ENCODE data around the gene DEGS1.

GRCh38 chr1:224216382-224216781, 33.3 kb downstream of the DEGS1 start:
- no peak for TF ChIP-seq BHLHE40 (IDR thresholded peaks at IDR 0.05; ENCODE audit: low read depth, low read length)
- TF ChIP-seq CTCF (conservative IDR thresholded peaks at IDR 0.05; ENCODE audit: low read depth, low read length), result no peak
- no peak for TF ChIP-seq POLR2A (IDR thresholded peaks at IDR 0.05; ENCODE audit: low read depth, low read length)
- no peak for TF ChIP-seq RCOR1 (IDR thresholded peaks at IDR 0.05; ENCODE audit: insufficient replicate concordance, low read length)
- TF ChIP-seq CEBPB (IDR thresholded peaks at IDR 0.05; ENCODE audit: low read depth, low read length), result no peak
- TF ChIP-seq RFX5 (IDR thresholded peaks at IDR 0.05; ENCODE audit: low read depth, low read length), result no peak
- TF ChIP-seq MXI1 (IDR thresholded peaks at IDR 0.05; ENCODE audit: borderline replicate concordance, low read depth, low read length), result no peak
- TF ChIP-seq MAZ (IDR thresholded peaks at IDR 0.05; ENCODE audit: borderline replicate concordance, low read depth, low read length), result no peak
- TF ChIP-seq RAD21 (IDR thresholded peaks at IDR 0.05; ENCODE audit: low read length), result no peak
- TF ChIP-seq USF2 (IDR thresholded peaks at IDR 0.05; ENCODE audit: low read depth, low read length), result no peak

All from IMR-90 (cell line).